Caki2 (cell line): Measurements from ENCODE around the gene SLC44A3. TPM values are rescaled to one million over a fixed set of nuclear protein-coding genes. Genes with fewer than 3 reads are reported as not detected.

Source experiments
- DNase-seq: peaks from one replicate; pipeline ENCODE4 v3.0.0-alpha.2; 2015; ENCODE audit warnings: low read depth
- in situ Hi-C: cut with HindIII; loops from 2 replicates; pipeline ENCODE4 v1.10.0; 2016; ENCODE audit warnings: low sequenced_read_pairs, low pct_unique_long_range_greater_than_20kb, mixed read lengths
- total RNA-seq: library from RNA; depleted of rRNA; stranded (reverse); fragments of >200 nt; shearing (Covaris generic); gene quantifications from 2 replicates; pipeline ENCODE4 v1.2.3, GENCODE V29; 2014; ENCODE audit warnings: low replicate concordance

The SLC44A3 gene
- total RNA-seq, 1 experiment from 2014 or later: 4.4 TPM

- DNase-seq: no peak
- in situ Hi-C loops: no loop called here
Observed at GRCh38 chr1:94919241-94920030, 99.3 kb downstream of the SLC44A3 start.

GRCh38 chr1:94920061-94920460 lies 99.9 kb downstream of the SLC44A3 start:
- no peak for DNase-seq
- in situ Hi-C loops: no loop called here

- in situ Hi-C loops: no loop called here
- DNase-seq: no peak
Observed at GRCh38 chr1:94921977-94922376, 101.8 kb downstream of the SLC44A3 start.

GRCh38 chr1:94922761-94923331 lies 102.7 kb downstream of the SLC44A3 start:
- in situ Hi-C loops: no loop called here
- DNase-seq: peak; percentile 18

- in situ Hi-C loops: no loop called here
- no peak for DNase-seq
Observed at GRCh38 chr1:94925004-94925403, 104.8 kb downstream of the SLC44A3 start.

GRCh38 chr1:94925561-94926125 lies 105.5 kb downstream of the SLC44A3 start:
- in situ Hi-C loops: no loop called here
- peak; percentile 87 for DNase-seq

GRCh38 chr1:94926126-94926914 lies 106.2 kb downstream of the SLC44A3 start:
- peak; percentile 68 for DNase-seq
- in situ Hi-C loops: no loop called here

GRCh38 chr1:94926915-94927404 lies 106.8 kb downstream of the SLC44A3 start, which contains the start of gene CNN3:
TSS of gene CNN3 (minus strand) at chr1:94927110. CDS start at chr1:94926894, 216 bp downstream.
- DNase-seq: peak; percentile 89
- in situ Hi-C loops: no loop called here

GRCh38 chr1:94927405-94928175 lies 107.4 kb downstream of the SLC44A3 start:
- peak; percentile 69 for DNase-seq
- in situ Hi-C loops: no loop called here

GRCh38 chr1:94928293-94928939 lies 108.3 kb downstream of the SLC44A3 start:
- no peak for DNase-seq
- in situ Hi-C loops: no loop called here

GRCh38 chr1:94929351-94930217 lies 109.4 kb downstream of the SLC44A3 start:
- no peak for DNase-seq
- in situ Hi-C loops: no loop called here

- in situ Hi-C loops: no loop called here
- no peak for DNase-seq
Observed at GRCh38 chr1:94931254-94931841, 111.2 kb downstream of the SLC44A3 start.

- in situ Hi-C loops: no loop called here
- no peak for DNase-seq
Observed at GRCh38 chr1:94934551-94934950, 114.4 kb downstream of the SLC44A3 start.

- no peak for DNase-seq
- in situ Hi-C loops: no loop called here
Observed at GRCh38 chr1:94935034-94935433, 114.9 kb downstream of the SLC44A3 start.

- no peak for DNase-seq
- in situ Hi-C loops: no loop called here
Observed at GRCh38 chr1:94935476-94935875, 115.3 kb downstream of the SLC44A3 start.

- in situ Hi-C loops: no loop called here
- DNase-seq: no peak
Observed at GRCh38 chr1:94936861-94937620, 116.9 kb downstream of the SLC44A3 start.
